Breast epithelium (tissue), 4 donors: Measurements from ENCODE around the gene HOXA2. TPM values are rescaled to one million over a fixed set of nuclear protein-coding genes. Genes with fewer than 3 reads are reported as not detected.

Experiments used
- DNase-seq, 2 donors: peaks; one replicate each; pipeline ENCODE4 v3.0.0-alpha.2; 2019; ENCODE audit warnings: low spot score in 2 of 2
- H3K27ac ChIP-seq, 2 donors: fragments of 200-600 bp; sonication (generic) in 1 of 2; one replicate each; pipeline ENCODE4 v1.5.1; 2016 to 2019; ENCODE audit warnings: mild to moderate bottlenecking in 1 of 2
- H3K27me3 ChIP-seq, 2 donors: fragments of 200-600 bp; sonication (generic) in 1 of 2; one replicate each; pipeline versions ENCODE4 v1.5.1 to v1.6.0; 2017 to 2019; ENCODE audit warnings: control low read depth in 1 of 2, mild to moderate bottlenecking in 1 of 2
- H3K36me3 ChIP-seq: fragments of 200-600 bp; one replicate; pipeline ENCODE4 v1.5.1; 2019
- H3K4me1 ChIP-seq, 2 donors: fragments of 200-600 bp; sonication (generic); one replicate each; pipeline ENCODE4 v1.5.1; 2016 to 2019; ENCODE audit warnings: control low read depth in 1 of 2
- H3K4me3 ChIP-seq, 3 donors: fragments of 200-600 bp; sonication (generic); 1 replicate in 2 of 3; 2 replicates in 1 of 3; pipeline ENCODE4 v1.5.1; 2016 to 2019; ENCODE audit warnings: mild to moderate bottlenecking in 3 of 3, moderate library complexity in 2 of 3
- H3K9me3 ChIP-seq, 2 donors: fragments of 200-600 bp; sonication (generic) in 1 of 2; one replicate each; pipeline ENCODE4 v1.5.1; 2016 to 2019; ENCODE audit warnings: control low read depth in 1 of 2
- POLR2A ChIP-seq: fragments of 450-650 bp; IDR thresholded peaks from one replicate; pipeline ENCODE4 v1.6.1; 2016; ENCODE audit warnings: antibody characterized with exemption, mild to moderate bottlenecking, moderate library complexity
- POLR2AphosphoS5 ChIP-seq, 3 donors: sonication (generic); formaldehyde crosslinking; IDR thresholded peaks; one replicate each; pipeline ENCODE4 v1.6.1; 2017; ENCODE audit warnings: antibody characterized with exemption in 3 of 3
- intact Hi-C: fragments of 100-400 bp; cut with DNase I; formaldehyde crosslinking; loops from one replicate; pipeline ENCODE4 v1.15.1; 2023; ENCODE audit warnings: low total_unique reads
- total RNA-seq, 3 donors: library from RNA; depleted of rRNA; stranded (reverse); fragments of >200 nt; gene quantifications; one replicate each; pipeline ENCODE4 v1.1.0, GENCODE V29; 2016
- TF ChIP-seq, protein P1 (sequence below), 3 donors: fragments of 450-650 bp; IDR thresholded peaks; one replicate each; pipeline ENCODE4 v1.5.1; 2016 to 2017; ENCODE audit warnings: antibody characterized with exemption in 3 of 3, mild to moderate bottlenecking in 3 of 3, moderate library complexity in 3 of 3

HOXA2 gene
- total RNA-seq, 3 donors from 2014 or later: 0.80 to 5.4 (median 1.3) TPM

- Histone ChIP-seq H3K4me3 (peak overlapping the region; percentile 83 to 99 (median 84)), H3K27ac (peak overlapping the region; percentile 98 to 99), H3K36me3 (no peaks in the 10 kb centered on the region), H3K4me1 (peaks cover 0 to 3% of the 10 kb centered on the region in 2 donors), H3K27me3 (no peaks in the 10 kb centered on the region), H3K9me3 (no peaks in the 10 kb centered on the region)
- DNase-seq: no peak
- intact Hi-C loops: loop anchor here (5.0 kb wide), 2 partner anchors 44 to 609 kb away; partner anchors contain the start of gene HOXA5
- TF ChIP-seq POLR2A: no peak
- no peak for TF ChIP-seq POLR2AphosphoS5 (IDR thresholded peaks at IDR 0.05)
- TF ChIP-seq, protein P1, sequence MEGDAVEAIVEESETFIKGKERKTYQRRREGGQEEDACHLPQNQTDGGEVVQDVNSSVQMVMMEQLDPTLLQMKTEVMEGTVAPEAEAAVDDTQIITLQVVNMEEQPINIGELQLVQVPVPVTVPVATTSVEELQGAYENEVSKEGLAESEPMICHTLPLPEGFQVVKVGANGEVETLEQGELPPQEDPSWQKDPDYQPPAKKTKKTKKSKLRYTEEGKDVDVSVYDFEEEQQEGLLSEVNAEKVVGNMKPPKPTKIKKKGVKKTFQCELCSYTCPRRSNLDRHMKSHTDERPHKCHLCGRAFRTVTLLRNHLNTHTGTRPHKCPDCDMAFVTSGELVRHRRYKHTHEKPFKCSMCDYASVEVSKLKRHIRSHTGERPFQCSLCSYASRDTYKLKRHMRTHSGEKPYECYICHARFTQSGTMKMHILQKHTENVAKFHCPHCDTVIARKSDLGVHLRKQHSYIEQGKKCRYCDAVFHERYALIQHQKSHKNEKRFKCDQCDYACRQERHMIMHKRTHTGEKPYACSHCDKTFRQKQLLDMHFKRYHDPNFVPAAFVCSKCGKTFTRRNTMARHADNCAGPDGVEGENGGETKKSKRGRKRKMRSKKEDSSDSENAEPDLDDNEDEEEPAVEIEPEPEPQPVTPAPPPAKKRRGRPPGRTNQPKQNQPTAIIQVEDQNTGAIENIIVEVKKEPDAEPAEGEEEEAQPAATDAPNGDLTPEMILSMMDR (IDR thresholded peaks at IDR 0.05): no peak
These were observed 4.6 kb downstream of the HOXA2 start for GRCh38 chr7:27097686-27098577.

GRCh38 chr7:27096768-27097514, 5.5 kb downstream of the HOXA2 start:
- Histone ChIP-seq H3K4me3 (peak overlapping the region; percentile 83 to 99 (median 84)), H3K36me3 (no peaks in the 10 kb centered on the region), H3K4me1 (peaks cover 0 to 3% of the 10 kb centered on the region in 2 donors), H3K9me3 (no peaks in the 10 kb centered on the region), H3K27ac (peak overlapping the region; percentile 98 to 99), H3K27me3 (no peaks in the 10 kb centered on the region)
- peak in 1 of 3 donors; percentile 43 for TF ChIP-seq POLR2AphosphoS5 (IDR thresholded peaks at IDR 0.05)
- TF ChIP-seq POLR2A: no peak
- DNase-seq: no peak
- intact Hi-C loops: loop anchor here (5.0 kb wide), 2 partner anchors 45 to 610 kb away; partner anchors contain the start of gene HOXA5

DNA sequence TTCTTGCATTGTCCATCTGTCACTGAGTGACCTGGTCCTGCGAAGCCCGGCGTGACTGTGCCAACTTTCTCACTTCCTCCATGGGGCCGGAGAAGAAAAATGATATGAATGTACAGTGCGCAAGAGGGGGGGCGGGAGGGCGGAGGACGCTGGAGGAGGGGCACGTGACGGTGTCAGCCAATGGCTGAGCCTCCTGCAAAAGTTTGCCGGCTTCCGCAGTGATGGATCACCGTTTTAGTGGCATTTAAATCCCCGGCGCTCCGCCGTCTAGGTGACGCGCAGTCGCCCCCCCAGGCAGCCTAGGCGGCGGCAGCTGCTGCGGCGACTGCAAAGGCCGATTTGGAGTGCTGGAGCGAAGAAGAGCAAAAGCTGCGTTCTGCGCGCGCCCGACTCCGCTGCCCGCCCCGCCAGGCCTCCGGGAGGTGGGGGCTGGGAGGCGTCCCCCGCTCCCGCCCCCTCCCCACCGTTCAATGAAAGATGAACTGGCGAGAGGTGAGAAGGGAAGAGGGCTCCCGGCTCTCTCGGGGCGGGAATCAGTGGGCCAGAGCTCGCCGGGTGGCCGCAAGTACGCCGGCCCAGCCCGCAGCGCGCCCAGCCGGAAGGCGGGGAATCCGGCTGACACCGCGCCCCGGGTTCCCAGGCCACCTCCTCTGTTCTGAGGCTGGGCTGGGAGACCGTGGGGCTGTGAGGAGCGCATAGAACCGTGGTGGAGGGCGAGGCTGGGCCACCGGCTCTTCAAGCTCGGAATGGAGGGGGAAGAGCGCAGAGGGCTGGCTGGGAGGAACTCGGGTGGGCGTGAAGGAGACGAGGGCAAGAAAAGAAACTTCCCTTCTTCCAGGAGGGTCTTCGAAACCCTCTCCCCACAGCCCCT, 6.4 kb downstream of the HOXA2 start, which contains the start of gene HOXA1:
Gene HOXA1 (minus strand): TSS at position 104 of the 871 bp plus-strand sequence. CDS start 88 bp downstream, at position 16.
- Histone ChIP-seq H3K9me3 (no peaks in the 10 kb centered on the region), H3K27ac (peak within 1 kb of the TSS; percentile 98 to 99), H3K36me3 (no peaks in the 10 kb centered on the region), H3K4me1 (peaks cover 0 to 3% of the 10 kb centered on the region in 2 donors), H3K27me3 (no peaks in the 10 kb centered on the region), H3K4me3 (peak within 1 kb of the TSS; percentile 83 to 99 (median 84))
- TF ChIP-seq, protein P1 (IDR thresholded peaks at IDR 0.05): no peak
- peak; percentile 56 for TF ChIP-seq POLR2A
- peak in 2 of 3 donors; percentile 56 to 75 for TF ChIP-seq POLR2AphosphoS5 (IDR thresholded peaks at IDR 0.05)
- peak; percentile 63 to 87 for DNase-seq
- intact Hi-C loops: loop anchor here (5.0 kb wide), 2 partner anchors 46 to 611 kb away; partner anchors contain the start of gene HOXA5

DNA sequence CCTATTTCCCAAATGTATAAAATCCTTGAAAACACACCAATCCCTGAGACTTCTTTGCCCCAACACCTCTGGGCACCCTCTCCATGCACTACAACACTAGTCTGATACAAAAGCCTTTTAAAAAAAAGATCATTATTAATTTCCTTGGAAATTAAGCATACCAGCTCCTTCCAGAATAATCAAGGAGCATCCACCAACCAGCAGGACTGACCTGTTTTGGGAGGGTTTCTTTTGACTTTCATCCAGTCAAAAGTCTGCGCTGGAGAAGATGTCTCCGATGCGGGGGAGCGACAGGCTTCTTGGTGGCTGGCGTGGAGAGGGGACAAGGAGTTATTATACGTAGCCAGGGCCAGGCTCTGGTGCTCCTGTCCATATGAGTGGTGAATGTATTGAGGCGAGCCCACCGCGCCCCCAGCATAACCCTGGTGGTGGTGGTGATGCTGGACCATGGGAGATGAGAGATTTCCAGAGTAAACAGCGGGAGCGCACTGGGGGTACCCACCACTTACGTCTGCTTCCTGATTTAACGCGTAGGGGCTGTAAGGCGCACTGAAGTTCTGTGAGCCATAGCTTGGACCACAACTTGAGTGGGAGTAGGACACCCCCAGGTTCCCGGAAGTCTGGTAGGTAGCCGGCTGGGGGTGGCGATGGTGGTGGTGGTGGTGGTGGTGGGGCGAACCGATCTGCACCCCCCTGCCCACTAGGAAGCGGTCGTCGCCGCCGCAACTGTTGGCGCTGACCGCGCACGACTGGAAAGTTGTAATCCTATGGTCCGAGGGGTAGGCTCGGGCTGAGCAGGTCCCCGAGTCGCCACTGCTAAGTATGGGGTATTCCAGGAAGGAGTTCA, 7.2 kb downstream of the HOXA2 start:
- no peak for DNase-seq
- H3K9me3 ChIP-seq: no peaks in the 10 kb centered on the region
- peak overlapping the region; percentile 83 to 99 (median 84) for H3K4me3 ChIP-seq
- no peaks in the 10 kb centered on the region for H3K27me3 ChIP-seq
- H3K4me1 ChIP-seq: peaks cover 0 to 3% of the 10 kb centered on the region in 2 donors
- intact Hi-C loops: loop anchor here (5.0 kb wide), 2 partner anchors 47 to 612 kb away; partner anchors contain the start of gene HOXA5
- TF ChIP-seq POLR2A (no peak), POLR2AphosphoS5 (IDR thresholded peaks at IDR 0.05) (no peak)
- TF ChIP-seq, protein P1 (IDR thresholded peaks at IDR 0.05): no peak
- peak overlapping the region; percentile 98 to 99 for H3K27ac ChIP-seq
- H3K36me3 ChIP-seq: no peaks in the 10 kb centered on the region
